Panc1 (cell line): ENCODE data around the gene SPTBN1. TPM values are rescaled to one million over a fixed set of nuclear protein-coding genes. Genes with fewer than 3 reads are reported as not detected.

ENCODE experiments used
- ATAC-seq: fragments of 200-7000 bp; cut with Tn5 transposase; 2 replicates; pipeline ENCODE4 v1.9.1; 2020; ENCODE audit warnings: mild to moderate bottlenecking, moderate library complexity
- BruUV-seq: library from RNA; stranded (reverse); fragments of 400-500 nt; replicated peaks from 2 replicates; lab custom pipeline; 2021; lab: Mats Ljungman, UMichigan
- CTCF ChIA-PET: fragments of 300-600 bp; sonication (Branson Sonifier 250); formaldehyde crosslinking; loops from one replicate; lab custom pipeline; 2022; ENCODE audit warnings: antibody characterized with exemption; lab: Charles Lee
- POLR2A ChIA-PET: fragments of 300-600 bp; sonication (Branson Sonifier 250); formaldehyde crosslinking; loops from one replicate; lab custom pipeline; 2022; ENCODE audit warnings: antibody characterized with exemption; lab: Charles Lee
- DNase-seq: peaks from one replicate; pipeline ENCODE4 v3.0.0-alpha.2; 2010; ENCODE audit warnings: low read depth, low spot score
- H3K27ac ChIP-seq: 2 replicates; pipeline ENCODE4 v1.5.1; 2011; ENCODE audit warnings: mild to moderate bottlenecking, low read length, inconsistent platforms
- H3K27me3 ChIP-seq: fragments of 200-500 bp; sonication (Bioruptor generic); 2 replicates; pipeline ENCODE4 v1.6.0; 2014; ENCODE audit warnings: low read length, inconsistent platforms; ENCODE audit not compliant: control insufficient read depth, insufficient read depth
- H3K36me3 ChIP-seq: fragments of 200-500 bp; sonication (Bioruptor generic); 2 replicates; pipeline ENCODE4 v1.5.1; 2014; ENCODE audit warnings: inconsistent platforms, mild to moderate bottlenecking, low read length, moderate library complexity; ENCODE audit not compliant: control insufficient read depth, insufficient read depth
- H3K4me1 ChIP-seq: 2 replicates; pipeline ENCODE4 v1.5.1; 2011; ENCODE audit warnings: inconsistent platforms, mild to moderate bottlenecking, low read length, moderate library complexity; ENCODE audit not compliant: control insufficient read depth, insufficient read depth
- H3K4me3 ChIP-seq, 2 experiments: 2 replicates each; pipeline ENCODE4 v1.5.1; 2011 to 2012; ENCODE audit warnings: low read depth in 2 of 2, low read length in 2 of 2, mild to moderate bottlenecking in 2 of 2, inconsistent platforms in 1 of 2, moderate library complexity in 1 of 2
- H3K9me3 ChIP-seq: fragments of 200-500 bp; sonication (Bioruptor generic); 2 replicates; pipeline ENCODE4 v1.5.1; 2014; ENCODE audit warnings: low read depth, mild to moderate bottlenecking, inconsistent platforms, low read length, moderate library complexity; ENCODE audit not compliant: control insufficient read depth, insufficient read depth
- CTCF ChIP-seq: fragments of 450-650 bp; IDR thresholded peaks from 2 replicates; pipeline ENCODE4 v1.5.1; 2017; ENCODE audit warnings: mild to moderate bottlenecking
- POLR2AphosphoS5 ChIP-seq: IDR thresholded peaks from 2 replicates; pipeline ENCODE4 v1.6.1; 2012; ENCODE audit warnings: mild to moderate bottlenecking, low read depth, low read length, moderate library complexity
- REST ChIP-seq, 2 experiments: IDR thresholded peaks; 2 replicates each; pipeline ENCODE4 v1.6.1; 2011 to 2012; ENCODE audit warnings: low read depth in 2 of 2, control low read depth in 1 of 2, low read length in 1 of 2, mild to moderate bottlenecking in 1 of 2, moderate library complexity in 1 of 2; ENCODE audit not compliant: insufficient read depth in 1 of 2
- SIN3A ChIP-seq: IDR thresholded peaks from 2 replicates; pipeline ENCODE4 v1.6.1; 2012; ENCODE audit warnings: low read depth, mild to moderate bottlenecking, low read length, moderate library complexity, borderline replicate concordance; ENCODE audit not compliant: insufficient read depth
- TCF7L2 ChIP-seq: IDR thresholded peaks from 2 replicates; pipeline ENCODE4 v1.6.1; 2011; ENCODE audit warnings: mild to moderate bottlenecking, low read depth, low read length, inconsistent platforms
- in situ Hi-C: cut with HindIII; loops from 2 replicates; pipeline ENCODE4 v1.10.0; 2016; ENCODE audit warnings: low sequenced_read_pairs, low pct_unique_long_range_greater_than_20kb
- intact Hi-C: fragments of 100-400 bp; cut with micrococcal nuclease; formaldehyde crosslinking; loops from one replicate; pipeline ENCODE4 v1.10.0; 2022; ENCODE audit not compliant: unreplicated experiment
- total RNA-seq: library from RNA; stranded (reverse); gene quantifications from one replicate; pipeline ENCODE4 v1.2.1, GENCODE V29; 2021; ENCODE audit not compliant: unreplicated experiment

SPTBN1 gene
- total RNA-seq, 1 experiment from 2014 or later, result 169 TPM

- H3K27ac ChIP-seq, result peak overlapping the region; percentile 19; the same call in 1 of the 2 replicates
- BruUV-seq, result no TSS peak
- no peak for TF ChIP-seq TCF7L2
- no peak for TF ChIP-seq POLR2AphosphoS5
- TF ChIP-seq CTCF, result no peak
- no peak for TF ChIP-seq SIN3A
- no peaks in the 10 kb centered on the region for H3K9me3 ChIP-seq
- ChIA-PET CTCF (interaction anchor here (0.7 kb wide), 1 partner anchor 136 kb away, joined by 3 read pairs; no protein-coding TSS in a partner anchor), POLR2A (no interaction called here)
- peaks cover 16% of the 10 kb centered on the region for H3K4me1 ChIP-seq
- intact Hi-C loops (loop anchor here (2.0 kb wide), 1 partner anchor 184 kb away; no protein-coding TSS in a partner anchor), in situ Hi-C loops (no loop called here)
- DNase-seq (no peak), ATAC-seq (peak; percentile 78)
- no peak overlapping the region for H3K4me3 ChIP-seq
- no peaks in the 10 kb centered on the region for H3K36me3 ChIP-seq
- no peaks in the 10 kb centered on the region for H3K27me3 ChIP-seq
These were observed 64.6 kb downstream of the SPTBN1 start for GRCh38 chr2:54520687-54521086.

DNA sequence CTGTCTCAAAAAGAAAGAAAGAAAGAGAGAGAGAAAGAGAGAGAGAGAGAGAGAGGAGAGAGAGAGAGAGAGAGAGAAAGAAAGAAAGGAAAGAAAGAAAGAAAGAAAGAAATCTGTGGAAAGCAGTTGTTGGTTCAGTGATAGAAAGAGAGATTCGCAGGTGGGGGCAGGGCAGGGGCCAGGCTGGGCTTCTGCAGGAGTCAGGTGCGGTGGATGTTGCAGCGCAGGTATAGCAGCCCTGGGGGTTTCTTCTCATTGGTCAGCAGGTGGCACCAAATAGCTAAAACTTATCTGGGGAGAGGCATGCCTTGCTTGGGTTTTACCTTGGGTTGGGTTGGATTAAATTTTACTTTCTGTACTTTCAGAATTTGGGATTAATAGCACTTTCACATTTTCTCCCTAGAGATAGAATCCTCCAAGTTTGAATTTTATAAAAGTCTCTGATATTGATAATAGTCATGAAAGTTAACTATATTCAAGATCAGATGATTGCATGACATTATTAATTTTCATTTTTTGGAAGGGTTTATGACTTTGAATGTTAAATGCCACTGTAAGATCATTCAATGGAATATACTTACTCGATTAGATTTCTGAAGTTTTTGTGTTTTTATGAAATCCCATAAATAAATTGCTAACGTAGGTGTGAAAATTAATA lies 66.6 kb downstream of the SPTBN1 start:
- no peaks in the 10 kb centered on the region for H3K9me3 ChIP-seq
- in situ Hi-C loops (no loop called here), intact Hi-C loops (no loop called here)
- ATAC-seq (peak; percentile 89), DNase-seq (no peak)
- peak; percentile 80 for TF ChIP-seq CTCF
- TF ChIP-seq REST (IDR thresholded peaks at IDR 0.05; ENCODE audit: insufficient read depth in 1 of 2, low read depth in 2 of 2, low read length in 1 of 2), result no peak
- peaks cover 5% of the 10 kb centered on the region; the same call in 1 of the 2 replicates for H3K36me3 ChIP-seq
- ChIA-PET POLR2A (interaction anchor here (0.6 kb wide), 1 partner anchor 57 kb away, joined by 3 read pairs; no protein-coding TSS in a partner anchor), CTCF (interaction anchor here (0.6 to 0.7 kb wide), 2 partner anchors 166 to 316 kb away, joined by 4 read pairs; no protein-coding TSS in a partner anchor)
- H3K27ac ChIP-seq, result no peak overlapping the region
- BruUV-seq, result no TSS peak
- no peaks in the 10 kb centered on the region for H3K27me3 ChIP-seq
- no peak overlapping the region for H3K4me3 ChIP-seq
- peaks cover 16% of the 10 kb centered on the region for H3K4me1 ChIP-seq
